Muscle of back (tissue), 11 donors: Measurements from ENCODE around the gene MIDN. TPM values are rescaled to one million over a fixed set of nuclear protein-coding genes. Genes with fewer than 3 reads are reported as not detected.

Source experiments
- DNase-seq, 3 donors: peaks; one replicate each; pipeline versions ENCODE4 v3.0.0 to v3.0.0-alpha.2; 2013
- polyA plus RNA-seq, 10 donors: library from polyadenylated mRNA; unstranded; fragments of 120-200 nt; gene quantifications; one replicate each; pipeline ENCODE4 v1.2.1, GENCODE V29; 2013; ENCODE audit not compliant: insufficient read length in 10 of 10

MIDN gene
- polyA plus RNA-seq, 10 donors, result 27.7 to 44.0 (median 33.6) TPM

- no peak for DNase-seq
Observed at GRCh38 chr19:1308718-1309117, 60.3 kb downstream of the MIDN start.

Other genes starting within 250 kb of the MIDN start
- under 1 TPM in 9 of 10 donors, not detected in 1; 0.13 to 0.35 (median 0.17) TPM for gene GRIN3B, start 248.2 kb upstream of the MIDN start, polyA plus RNA-seq
- gene TMEM259, start 227.5 kb upstream of the MIDN start, polyA plus RNA-seq, result 10 to 100 TPM; 51.8 to 91.2 (median 73.3) TPM
- gene RNU6-2, start 227.1 kb upstream of the MIDN start, polyA plus RNA-seq, result not detected
- gene CNN2, start 222.0 kb upstream of the MIDN start, polyA plus RNA-seq, result 10 to 100 TPM; 40.4 to 84.7 (median 54.1) TPM
- 10 to 100 TPM in 9 of 10 donors, 1 to 10 TPM in 1; 4.8 to 29.3 (median 12.0) TPM for gene ABCA7, start 208.5 kb upstream of the MIDN start, polyA plus RNA-seq
- gene ARHGAP45, start 181.4 kb upstream of the MIDN start, polyA plus RNA-seq, result 10 to 100 TPM in 5 of 10 donors, 1 to 10 TPM in 5; 6.3 to 20.7 (median 10.1) TPM
- 100 to 1,000 TPM in 8 of 10 donors, 10 to 100 TPM in 2; 81.8 to 145 (median 110) TPM for gene POLR2E, start 153.2 kb upstream of the MIDN start, polyA plus RNA-seq
- gene GPX4, start 144.6 kb upstream of the MIDN start, polyA plus RNA-seq, result 100 to 1,000 TPM; 117 to 183 (median 150) TPM
- gene SBNO2, start 74.3 kb upstream of the MIDN start, polyA plus RNA-seq, result 10 to 100 TPM in 5 of 10 donors, 1 to 10 TPM in 5; 6.1 to 14.5 (median 10.4) TPM
- gene STK11, start 42.8 kb upstream of the MIDN start, polyA plus RNA-seq, result 10 to 100 TPM; 37.8 to 53.7 (median 47.7) TPM
- 1 to 10 TPM in 7 of 10 donors, under 1 TPM in 3; 0.97 to 2.7 (median 1.2) TPM for gene CBARP, start 10.6 kb upstream of the MIDN start, polyA plus RNA-seq
- 100 to 1,000 TPM; 114 to 184 (median 135) TPM for gene ATP5F1D, start 6.8 kb upstream of the MIDN start, polyA plus RNA-seq
- gene CIRBP, start 20.7 kb downstream of the MIDN start, polyA plus RNA-seq, result 100 to 1,000 TPM; 408 to 480 (median 436) TPM
- gene FAM174C, start 26.9 kb downstream of the MIDN start, polyA plus RNA-seq, result 10 to 100 TPM in 9 of 10 donors, 1 to 10 TPM in 1; 7.9 to 17.0 (median 14.3) TPM
- gene EFNA2, start 37.3 kb downstream of the MIDN start, polyA plus RNA-seq, result 1 to 10 TPM in 7 of 10 donors, under 1 TPM in 3; 0.29 to 2.4 (median 1.3) TPM
- gene NDUFS7, start 135.3 kb downstream of the MIDN start, polyA plus RNA-seq, result 10 to 100 TPM; 51.3 to 94.1 (median 63.8) TPM
- 100 to 1,000 TPM; 133 to 200 (median 160) TPM for gene GAMT, start 153.0 kb downstream of the MIDN start, polyA plus RNA-seq
- gene DAZAP1, start 159.0 kb downstream of the MIDN start, polyA plus RNA-seq, result 10 to 100 TPM; 52.2 to 76.1 (median 64.0) TPM
- gene RPS15, start 189.8 kb downstream of the MIDN start, polyA plus RNA-seq, result 1,000 to 10,000 TPM in 5 of 10 donors, 100 to 1,000 TPM in 5; 743 to 1,364 (median 1,019) TPM
- 1 to 10 TPM in 2 of 10 donors, under 1 TPM in 8; 0.47 to 1.2 (median 0.82) TPM for gene APC2, start 201.5 kb downstream of the MIDN start, polyA plus RNA-seq
- gene C19orf25, start 230.6 kb downstream of the MIDN start, polyA plus RNA-seq, result 10 to 100 TPM; 11.6 to 20.9 (median 15.8) TPM
- gene PCSK4, start 241.8 kb downstream of the MIDN start, polyA plus RNA-seq, result 1 to 10 TPM in 4 of 10 donors, under 1 TPM in 6; 0.46 to 2.0 (median 0.88) TPM
- 1 to 10 TPM; 1.4 to 2.6 (median 1.8) TPM for gene REEP6, start 242.6 kb downstream of the MIDN start, polyA plus RNA-seq